ENCODE data around the gene COL1A2.

The COL1A2 gene

GRCh38 chr7:94394437-94395140 is at the start of gene COL1A2:
COL1A2 (plus strand) TSS chr7:94394895; CDS start chr7:94395032, 137 bp downstream.
- DNase-seq (ENCODE audit: low read depth), result no peak

- no peak for DNase-seq (ENCODE audit: low read depth)
Observed at GRCh38 chr7:94345907-94346306, 48.8 kb upstream of the COL1A2 start.

- no peak for DNase-seq (ENCODE audit: low read depth)
Observed at GRCh38 chr7:94348142-94348541, 46.6 kb upstream of the COL1A2 start.

DNA sequence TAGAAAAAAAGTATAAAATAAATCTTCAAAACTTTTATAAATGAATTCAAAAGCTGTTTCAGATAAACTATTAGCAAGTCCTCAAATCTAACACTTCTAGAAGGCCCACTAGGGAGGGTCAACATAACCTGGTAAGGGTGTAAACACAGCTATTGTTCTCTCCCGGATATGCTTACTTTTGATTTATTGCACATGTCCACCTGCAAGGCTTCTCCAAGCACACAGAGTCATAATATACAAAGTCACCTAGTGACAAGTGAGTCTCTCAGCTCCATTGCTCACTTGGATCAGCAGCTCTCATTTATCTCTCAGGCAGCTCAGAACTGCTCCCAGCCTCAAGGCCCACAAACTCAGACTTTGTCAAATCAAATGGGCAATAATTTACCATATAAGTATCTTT is 44.0 kb upstream of the COL1A2 start:
- DNase-seq (ENCODE audit: low read depth), result no peak

DNA sequence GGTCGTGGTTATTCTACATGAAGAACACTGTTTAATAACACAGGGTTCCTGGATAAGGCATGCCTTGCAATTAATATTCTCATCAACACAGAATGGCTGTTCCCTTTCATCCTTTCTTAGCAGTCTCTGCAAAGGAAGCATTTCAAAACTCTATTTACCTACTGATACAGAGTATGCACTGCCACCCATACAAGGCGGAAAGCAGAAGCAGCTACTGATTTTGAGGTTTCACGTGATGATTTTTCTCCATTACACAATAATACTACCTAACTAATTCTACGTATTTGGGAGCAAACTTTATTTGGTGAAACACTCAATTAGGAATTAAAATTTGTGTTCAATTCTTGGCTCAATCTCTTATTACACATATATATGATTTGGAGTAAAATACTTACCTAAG is 43.0 kb upstream of the COL1A2 start:
- DNase-seq (ENCODE audit: low read depth), result no peak

DNA sequence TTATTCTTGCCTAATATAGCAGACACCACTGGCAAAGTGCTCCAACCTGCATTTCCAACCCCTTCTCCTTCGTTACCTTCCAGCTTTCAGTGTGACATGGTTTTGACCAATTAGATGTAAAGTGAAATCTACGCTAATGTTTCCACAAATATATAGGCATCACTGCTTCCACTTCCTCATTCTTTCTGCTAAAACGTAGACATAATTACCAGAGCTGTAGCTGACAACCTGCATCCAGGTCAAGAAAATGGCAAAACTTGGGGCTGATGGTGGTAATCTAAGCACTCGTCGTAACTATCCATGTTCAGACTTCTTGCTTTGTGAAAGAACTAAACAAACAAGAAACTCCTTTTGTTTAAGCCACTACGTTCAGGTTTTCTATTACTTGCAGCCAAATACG is 41.8 kb upstream of the COL1A2 start:
- no peak for DNase-seq (ENCODE audit: low read depth)

DNA sequence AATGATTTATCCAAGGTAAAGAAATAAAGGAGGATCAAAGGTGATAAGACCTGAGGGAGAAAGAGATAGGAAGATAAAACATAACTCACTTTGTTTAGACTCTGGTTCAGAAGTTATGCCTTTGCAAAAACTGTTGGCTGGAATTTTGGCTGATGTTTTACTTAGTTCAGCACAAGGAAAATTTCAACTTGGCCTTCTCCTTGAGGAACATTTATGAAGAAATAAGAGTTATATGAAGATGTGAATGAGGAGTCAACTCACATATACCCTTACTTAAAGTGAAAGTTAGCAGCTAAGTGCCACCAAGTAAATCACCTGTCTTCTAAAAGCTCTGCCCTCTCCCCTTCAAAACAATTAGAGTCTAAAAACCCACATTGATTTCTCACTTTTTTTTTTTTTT is 39.7 kb upstream of the COL1A2 start:
- DNase-seq (ENCODE audit: low read depth), result no peak

DNA sequence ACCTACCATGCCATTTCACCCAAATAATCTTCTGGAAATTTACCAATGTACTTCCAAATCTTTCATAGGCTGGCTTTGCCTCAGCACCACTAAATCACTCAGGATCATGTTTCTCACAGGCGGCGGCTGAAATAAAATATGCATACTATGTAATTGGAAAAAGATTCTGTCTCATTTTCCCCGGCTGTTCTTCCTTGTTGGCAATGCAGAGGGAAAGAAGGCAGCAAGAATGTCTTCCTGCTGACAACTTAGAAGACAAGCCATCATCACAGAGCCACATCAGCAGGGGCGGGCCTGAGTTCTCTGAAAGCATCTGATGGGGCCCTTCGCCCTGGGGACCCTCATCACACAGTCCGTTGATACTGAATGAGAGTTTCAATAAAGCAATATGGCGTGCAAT is 39.2 kb upstream of the COL1A2 start:
- DNase-seq (ENCODE audit: low read depth), result no peak

- DNase-seq (ENCODE audit: low read depth), result no peak
Observed at GRCh38 chr7:94357076-94357475, 37.6 kb upstream of the COL1A2 start.

DNA sequence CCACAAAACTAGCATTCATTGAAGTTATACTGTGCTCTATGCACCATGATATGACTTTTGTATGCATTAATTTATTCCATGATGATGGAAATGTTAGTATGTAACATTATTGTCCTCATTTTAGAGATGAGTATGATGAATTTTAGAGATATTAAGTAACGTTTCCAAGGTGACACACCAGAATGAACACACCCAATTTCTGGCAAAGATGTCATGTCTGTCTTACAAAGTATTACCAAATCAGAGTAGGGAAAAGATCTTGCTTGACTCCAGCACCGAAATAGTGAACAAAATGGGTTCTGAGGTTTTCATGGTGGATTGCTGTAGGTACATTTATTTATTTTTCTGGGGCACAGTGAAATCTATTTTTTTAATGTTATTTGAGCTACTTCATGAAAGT is 33.8 kb upstream of the COL1A2 start:
- DNase-seq (ENCODE audit: low read depth), result no peak

GRCh38 chr7:94362276-94362675 is 32.4 kb upstream of the COL1A2 start:
- DNase-seq (ENCODE audit: low read depth), result no peak

DNA sequence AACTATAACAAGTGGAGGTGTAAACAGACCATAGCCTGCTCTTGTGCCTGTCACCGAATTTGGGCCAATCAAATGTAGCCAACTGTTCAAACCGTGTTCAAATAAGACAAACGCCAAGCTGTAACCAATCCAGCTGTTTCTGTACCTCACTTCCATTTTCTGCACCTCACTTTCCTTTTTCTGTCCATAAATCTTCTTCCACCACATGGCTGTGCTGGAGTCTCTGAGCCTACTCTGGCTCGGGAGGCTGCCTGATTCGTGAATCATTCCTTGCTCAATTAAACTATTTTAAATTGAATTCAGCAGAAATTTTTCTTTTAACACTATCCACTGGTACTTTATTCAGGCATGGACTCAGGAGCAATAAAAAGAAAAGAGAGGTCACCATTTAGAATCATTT is 29.9 kb upstream of the COL1A2 start:
- no peak for DNase-seq (ENCODE audit: low read depth)

GRCh38 chr7:94366163-94366562 is 28.5 kb upstream of the COL1A2 start:
- no peak for DNase-seq (ENCODE audit: low read depth)

GRCh38 chr7:94366832-94367231 is 27.9 kb upstream of the COL1A2 start:
- DNase-seq (ENCODE audit: low read depth), result no peak

GRCh38 chr7:94367949-94368348 is 26.7 kb upstream of the COL1A2 start:
- DNase-seq (ENCODE audit: low read depth), result no peak

- no peak for DNase-seq (ENCODE audit: low read depth)
Observed at GRCh38 chr7:94368371-94368791, 26.3 kb upstream of the COL1A2 start.

GRCh38 chr7:94374231-94374630 is 20.5 kb upstream of the COL1A2 start:
- no peak for DNase-seq (ENCODE audit: low read depth)

- DNase-seq (ENCODE audit: low read depth), result no peak
Observed at GRCh38 chr7:94374721-94375566, 19.8 kb upstream of the COL1A2 start.

GRCh38 chr7:94375691-94376090 is 19.0 kb upstream of the COL1A2 start:
- no peak for DNase-seq (ENCODE audit: low read depth)

GRCh38 chr7:94376281-94376680 is 18.4 kb upstream of the COL1A2 start:
- no peak for DNase-seq (ENCODE audit: low read depth)

GRCh38 chr7:94378356-94378755 is 16.3 kb upstream of the COL1A2 start:
- no peak for DNase-seq (ENCODE audit: low read depth)

- no peak for DNase-seq (ENCODE audit: low read depth)
Observed at GRCh38 chr7:94380264-94380663, 14.4 kb upstream of the COL1A2 start.

DNA sequence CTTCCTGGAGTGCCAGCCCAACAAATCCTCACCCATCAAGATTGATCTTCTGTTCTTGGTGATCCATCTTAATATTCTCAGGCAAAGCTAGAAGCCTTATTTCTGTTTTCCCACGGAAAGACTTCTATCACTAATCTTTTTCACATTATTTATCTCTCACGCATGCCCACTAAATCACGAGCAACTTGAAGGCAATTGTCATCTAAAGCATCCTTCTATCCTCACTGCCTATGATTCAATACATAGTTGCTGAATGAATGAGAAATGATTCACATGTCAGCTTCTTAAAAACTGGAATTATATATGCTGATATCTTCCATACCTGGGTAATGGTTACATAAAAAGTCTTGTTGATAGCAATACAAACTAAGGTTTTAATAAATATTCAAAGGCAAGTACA is 12.6 kb upstream of the COL1A2 start:
- DNase-seq (ENCODE audit: low read depth), result no peak

DNA sequence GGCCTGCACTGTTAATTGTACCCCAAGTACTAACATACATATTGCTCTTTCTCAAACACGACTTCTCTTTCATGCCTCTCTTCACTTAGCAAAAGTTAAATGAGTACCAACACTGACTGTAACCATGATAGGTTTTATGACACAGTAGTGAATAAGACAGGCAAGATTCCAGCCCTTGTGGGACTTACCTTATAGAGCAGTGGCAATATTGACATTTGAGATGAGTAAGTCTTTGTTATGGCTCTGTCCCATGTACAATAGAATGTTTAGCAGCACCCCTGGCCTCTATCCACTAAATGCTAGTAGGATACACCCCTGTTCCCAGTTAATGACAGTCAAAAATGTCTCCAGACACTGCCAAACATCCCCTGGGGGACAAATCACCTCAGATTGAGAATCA is 11.9 kb upstream of the COL1A2 start:
- DNase-seq (ENCODE audit: low read depth), result no peak
